GM20000 (cell line): ENCODE measurements around the gene INTS3.

Experiments
- DNase-seq: peaks from one replicate; pipeline ENCODE4 v3.0.0; 2012; ENCODE audit warnings: low spot score
- TF ChIP-seq, protein P1 (sequence below): IDR thresholded peaks from 2 replicates; pipeline ENCODE4 v1.5.1; 2012; ENCODE audit warnings: mild to moderate bottlenecking, control low read depth; ENCODE audit errors: extremely low read depth, missing control alignments

The INTS3 gene

DNA sequence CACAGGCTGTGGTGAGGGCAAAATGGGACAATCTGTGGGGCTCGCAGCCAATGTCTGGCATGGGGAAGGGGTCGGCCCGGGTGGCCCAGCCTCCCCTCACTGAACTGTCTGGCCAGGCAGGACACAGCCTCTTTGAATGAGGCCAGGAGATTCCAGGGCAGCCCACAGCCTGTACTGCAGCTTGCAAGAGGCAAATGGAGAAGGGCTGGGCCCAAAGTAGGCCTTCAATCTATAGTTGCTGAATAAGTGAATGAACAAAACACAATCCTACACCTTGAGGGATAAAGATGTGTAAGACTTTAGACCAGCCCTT is 70.6 kb downstream of the INTS3 start:
- TF ChIP-seq, protein P1, sequence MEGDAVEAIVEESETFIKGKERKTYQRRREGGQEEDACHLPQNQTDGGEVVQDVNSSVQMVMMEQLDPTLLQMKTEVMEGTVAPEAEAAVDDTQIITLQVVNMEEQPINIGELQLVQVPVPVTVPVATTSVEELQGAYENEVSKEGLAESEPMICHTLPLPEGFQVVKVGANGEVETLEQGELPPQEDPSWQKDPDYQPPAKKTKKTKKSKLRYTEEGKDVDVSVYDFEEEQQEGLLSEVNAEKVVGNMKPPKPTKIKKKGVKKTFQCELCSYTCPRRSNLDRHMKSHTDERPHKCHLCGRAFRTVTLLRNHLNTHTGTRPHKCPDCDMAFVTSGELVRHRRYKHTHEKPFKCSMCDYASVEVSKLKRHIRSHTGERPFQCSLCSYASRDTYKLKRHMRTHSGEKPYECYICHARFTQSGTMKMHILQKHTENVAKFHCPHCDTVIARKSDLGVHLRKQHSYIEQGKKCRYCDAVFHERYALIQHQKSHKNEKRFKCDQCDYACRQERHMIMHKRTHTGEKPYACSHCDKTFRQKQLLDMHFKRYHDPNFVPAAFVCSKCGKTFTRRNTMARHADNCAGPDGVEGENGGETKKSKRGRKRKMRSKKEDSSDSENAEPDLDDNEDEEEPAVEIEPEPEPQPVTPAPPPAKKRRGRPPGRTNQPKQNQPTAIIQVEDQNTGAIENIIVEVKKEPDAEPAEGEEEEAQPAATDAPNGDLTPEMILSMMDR = no peak
- no peak for DNase-seq

DNA sequence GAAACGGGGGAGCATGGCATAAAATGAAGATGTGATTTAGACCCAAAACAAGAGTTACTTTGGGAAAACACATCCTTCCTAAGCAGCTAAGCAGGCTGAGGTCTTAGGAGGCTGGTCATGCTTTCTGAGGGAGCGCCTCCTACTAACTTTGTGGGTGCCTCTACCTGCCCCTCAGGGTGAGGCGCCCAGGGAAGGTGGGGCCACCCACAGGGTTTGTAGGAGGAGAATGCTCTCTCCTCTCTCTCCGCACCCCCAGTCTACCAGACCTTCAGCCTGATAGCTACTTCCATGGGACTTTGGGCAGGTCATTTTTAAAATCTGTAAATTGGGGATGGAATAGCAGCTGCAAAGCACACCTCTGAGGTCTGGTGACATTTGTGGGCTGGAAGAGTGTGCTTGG is 71.2 kb downstream of the INTS3 start:
- TF ChIP-seq, protein P1 = no peak
- DNase-seq = no peak

DNA sequence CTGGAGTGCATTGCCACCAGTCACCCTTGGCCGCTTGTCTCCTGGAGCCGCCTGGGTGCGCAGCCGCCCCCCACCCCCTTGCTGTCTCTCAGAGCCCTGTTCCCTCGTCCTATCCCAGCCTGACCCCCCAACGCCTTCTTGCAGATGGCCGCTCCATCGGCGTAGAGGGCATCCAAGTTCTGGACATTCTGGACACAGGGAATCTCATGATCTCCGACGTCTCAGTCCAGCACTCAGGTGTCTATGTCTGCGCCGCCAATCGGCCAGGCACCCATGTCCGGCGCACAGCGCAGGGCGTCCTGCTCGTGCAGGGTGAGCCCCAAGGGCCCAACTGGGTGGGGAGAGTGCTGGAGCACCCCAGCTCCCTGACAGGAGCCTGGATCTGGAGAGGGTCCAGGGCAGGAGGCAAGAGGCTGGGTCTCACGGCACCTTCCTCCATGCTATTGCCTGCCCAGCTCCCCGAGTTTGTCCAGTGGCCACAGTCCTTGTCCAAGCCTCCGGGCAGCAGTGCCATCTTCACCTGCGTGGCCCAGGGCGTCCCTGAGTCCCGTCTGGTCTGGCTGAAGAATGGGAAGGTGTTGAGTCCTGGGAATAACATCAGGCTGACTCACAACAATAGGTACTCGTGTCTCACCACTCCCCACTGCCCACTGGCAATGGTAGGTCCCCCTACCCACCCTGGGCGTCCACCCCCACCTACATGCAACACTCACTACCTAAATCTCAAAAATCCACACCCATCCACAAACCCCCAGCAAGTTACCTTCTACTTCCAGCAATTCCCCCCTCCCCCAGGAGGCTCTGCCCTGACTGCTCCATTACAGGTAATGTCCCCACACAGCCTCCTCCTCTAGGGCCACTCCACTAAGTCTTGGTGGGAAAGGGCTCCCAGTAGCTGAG is 72.0 kb downstream of the INTS3 start:
- TF ChIP-seq, protein P1 = no peak
- no peak for DNase-seq

DNA sequence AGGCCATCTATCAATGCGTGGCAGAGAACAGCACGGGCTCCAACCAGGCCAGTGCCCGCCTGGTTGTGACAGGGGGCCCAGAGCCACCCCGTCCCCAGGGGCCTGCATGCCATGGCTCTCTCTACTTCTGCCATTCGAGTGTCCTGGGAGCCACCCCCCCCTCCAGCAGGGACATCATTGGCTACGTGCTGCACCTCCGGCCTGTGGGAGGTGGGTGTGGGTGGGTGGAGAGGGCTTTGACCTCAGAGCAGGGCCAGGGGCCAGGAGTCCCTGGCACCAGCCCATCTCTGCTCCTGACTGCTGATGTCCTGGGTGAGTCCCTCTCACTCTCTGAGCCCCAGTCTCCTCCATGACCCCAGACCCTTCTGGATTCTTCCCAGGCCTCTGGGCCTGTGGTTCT is 72.7 kb downstream of the INTS3 start:
- TF ChIP-seq, protein P1 = no peak
- no peak for DNase-seq

DNA sequence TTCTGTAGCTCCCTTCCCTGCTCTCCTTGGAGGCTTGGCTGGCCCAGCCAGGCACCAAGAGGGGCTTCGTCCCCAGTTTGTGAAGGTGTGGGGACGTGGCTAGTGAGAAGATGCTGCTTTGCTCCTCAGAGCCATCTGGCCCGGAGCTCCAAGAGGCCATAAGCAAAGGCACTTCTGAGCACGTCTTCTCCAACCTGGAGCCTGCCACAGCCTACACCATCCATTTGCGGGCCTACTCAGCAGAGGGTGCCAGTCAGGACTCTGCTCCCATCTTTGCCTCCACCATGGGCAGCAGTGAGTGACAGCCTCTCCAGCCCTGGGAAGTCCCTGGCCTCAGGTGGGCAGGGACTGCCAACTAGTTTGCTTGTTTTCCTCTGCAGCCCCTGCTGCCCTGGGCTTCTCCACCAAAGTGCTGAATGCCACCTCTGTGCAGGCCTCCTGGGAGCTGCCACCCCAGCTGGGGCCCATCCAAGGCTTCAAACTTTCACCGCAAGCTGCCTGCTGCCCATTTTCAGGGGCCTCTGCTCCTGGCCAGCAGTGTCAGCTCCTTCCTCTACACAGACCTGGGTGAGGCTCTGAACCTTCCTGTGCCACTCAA is 73.3 kb downstream of the INTS3 start:
- TF ChIP-seq, protein P1 = no peak
- DNase-seq = no peak

DNA sequence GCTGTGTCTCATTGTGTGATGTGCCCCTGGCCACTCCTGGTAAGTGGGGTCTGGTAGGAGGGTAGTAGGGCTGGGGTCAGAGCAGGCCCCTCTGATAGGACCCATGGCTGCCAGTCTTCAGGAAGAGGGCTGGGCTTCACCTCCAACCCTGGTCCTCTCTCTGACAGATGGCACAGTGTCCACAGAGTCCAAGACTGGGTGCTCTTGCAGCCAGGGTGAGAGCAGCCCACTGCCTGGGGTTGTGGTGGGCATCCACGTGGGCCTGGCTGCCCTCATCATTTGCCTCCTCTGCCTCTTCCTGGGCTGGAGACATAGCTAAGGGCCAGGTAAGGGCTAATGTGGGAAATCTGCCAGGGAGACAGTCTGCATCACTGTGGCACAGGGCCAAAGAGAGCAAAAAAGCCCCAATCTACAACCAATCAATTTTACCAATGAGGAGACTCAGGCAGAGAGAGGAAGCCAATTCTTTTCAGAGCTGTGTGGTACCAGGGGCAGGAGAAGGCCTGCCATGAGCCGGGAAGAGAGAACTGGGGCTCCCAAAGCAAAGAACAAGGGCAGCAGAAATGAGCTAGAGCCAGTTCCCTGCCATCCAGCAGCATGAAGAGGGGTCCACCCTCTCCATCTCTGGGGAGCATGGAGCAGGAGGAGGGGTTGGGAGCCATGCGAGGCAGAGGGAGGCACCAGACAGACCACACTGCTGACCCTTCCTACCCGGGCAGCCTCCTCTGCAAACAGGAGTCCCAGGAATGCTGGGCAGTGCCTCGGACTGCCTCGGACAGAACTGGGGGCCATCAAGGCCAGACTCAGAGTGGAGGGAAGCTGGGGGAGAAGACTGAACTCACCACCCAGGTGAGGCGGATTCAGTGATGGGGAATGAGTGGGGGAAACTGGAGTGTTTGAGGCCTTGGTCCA is 74.2 kb downstream of the INTS3 start:
- DNase-seq = no peak
- TF ChIP-seq, protein P1 = no peak
